Measurements from ENCODE around the gene C6orf136. TPM values are rescaled to one million over a fixed set of nuclear protein-coding genes. Genes with fewer than 3 reads are reported as not detected.

The C6orf136 gene
- total RNA-seq (2022; extraction: Qiagen RNA extraction) = 10.9 to 13.6 TPM (median 13.2 TPM) in 5 replicates

GRCh38 chr6:30646450-30647241, at the start of gene C6orf136:
C6orf136 (plus strand) TSS chr6:30647133; CDS start chr6:30647232, 99 bp downstream.

GRCh38 chr6:30616811-30617564, 29.9 kb upstream of the C6orf136 start, which contains the start of gene PPP1R10:
PPP1R10 (minus strand) TSS chr6:30617243; CDS start chr6:30609944, 7,299 bp downstream.

GRCh38 chr6:30617565-30618269, 29.2 kb upstream of the C6orf136 start, which contains the start of gene MRPS18B:
MRPS18B (plus strand) TSS chr6:30617840; CDS start chr6:30617866, 26 bp downstream.

GRCh38 chr6:30626484-30627366, 20.2 kb upstream of the C6orf136 start, which contains the start of gene ATAT1:
ATAT1 (plus strand) TSS chr6:30626874.

GRCh38 chr6:30672445-30673253, 25.7 kb downstream of the C6orf136 start, which contains the start of gene DHX16:
DHX16 (minus strand) TSS chr6:30673006; CDS start chr6:30672841, 165 bp downstream.

GRCh38 chr6:30686009-30686907, 39.3 kb downstream of the C6orf136 start, which contains the start of gene PPP1R18:
PPP1R18 (minus strand) TSS chr6:30686645; CDS start chr6:30686018, 627 bp downstream.

GRCh38 chr6:30690403-30691207, 43.7 kb downstream of the C6orf136 start, which contains the start of gene NRM:
NRM (minus strand) TSS chr6:30690984; CDS start chr6:30690974, 10 bp downstream.

Other genes with a start within 250 kb of the C6orf136 start
- gene HLA-E, start 157.6 kb upstream of the C6orf136 start, total RNA-seq (2022; extraction: Qiagen RNA extraction) = 58.6 to 63.1 TPM (median 60.4 TPM) in 5 replicates
- 26.8 to 32.9 TPM (median 30.8 TPM) in 5 replicates for gene GNL1, start 90.6 kb upstream of the C6orf136 start, total RNA-seq (2022; extraction: Qiagen RNA extraction)
- gene PRR3, start 89.8 kb upstream of the C6orf136 start, total RNA-seq (2022; extraction: Qiagen RNA extraction) = 15.2 to 17.3 TPM (median 16.5 TPM) in 5 replicates
- gene ABCF1, start 75.7 kb upstream of the C6orf136 start, total RNA-seq (2022; extraction: Qiagen RNA extraction) = 45.1 to 57.4 TPM (median 48.6 TPM) in 5 replicates
- 27.6 to 43.6 TPM (median 31.5 TPM) in 5 replicates for gene PPP1R10, start 29.9 kb upstream of the C6orf136 start, total RNA-seq (2022; extraction: Qiagen RNA extraction)
- gene MRPS18B, start 29.3 kb upstream of the C6orf136 start, total RNA-seq (2022; extraction: Qiagen RNA extraction) = 70.3 to 114 TPM (median 72.6 TPM) in 5 replicates
- 4.9 to 6.4 TPM (median 5.8 TPM) in 5 replicates for gene ATAT1, start 20.3 kb upstream of the C6orf136 start, total RNA-seq (2022; extraction: Qiagen RNA extraction)
- gene DHX16, start 25.9 kb downstream of the C6orf136 start, total RNA-seq (2022; extraction: Qiagen RNA extraction) = 25.9 to 28.6 TPM (median 27.0 TPM) in 5 replicates
- 38.8 to 45.2 TPM (median 41.3 TPM) in 5 replicates for gene PPP1R18, start 39.5 kb downstream of the C6orf136 start, total RNA-seq (2022; extraction: Qiagen RNA extraction)
- gene NRM, start 43.9 kb downstream of the C6orf136 start, total RNA-seq (2022; extraction: Qiagen RNA extraction) = 21.7 to 28.7 TPM (median 27.9 TPM) in 5 replicates
- 15.5 to 19.2 TPM (median 15.8 TPM) in 5 replicates for gene MDC1, start 70.1 kb downstream of the C6orf136 start, total RNA-seq (2022; extraction: Qiagen RNA extraction)
- 793 to 945 TPM (median 901 TPM) in 5 replicates for gene TUBB, start 73.2 kb downstream of the C6orf136 start, total RNA-seq (2022; extraction: Qiagen RNA extraction)
- gene FLOT1, start 95.6 kb downstream of the C6orf136 start, total RNA-seq (2022; extraction: Qiagen RNA extraction) = 83.5 to 93.1 TPM (median 90.0 TPM) in 5 replicates
- gene IER3, start 97.4 kb downstream of the C6orf136 start, total RNA-seq (2022; extraction: Qiagen RNA extraction) = 40.1 to 61.9 TPM (median 59.7 TPM) in 5 replicates
- gene DDR1, start 237.4 kb downstream of the C6orf136 start, total RNA-seq (2022; extraction: Qiagen RNA extraction) = 56.9 to 64.4 TPM (median 63.5 TPM) in 5 replicates